ENCODE measurements around the gene ST3GAL3. TPM values are rescaled to one million over a fixed set of nuclear protein-coding genes. Genes with fewer than 3 reads are reported as not detected.

ST3GAL3 gene
- total RNA-seq, 1 experiment from 2014 or later = 26.0 TPM

- POLR2A ChIA-PET = no interaction called here
- TF ChIP-seq SIN3A (IDR thresholded peaks at IDR 0.05; ENCODE audit: borderline replicate concordance, insufficient read depth, low read depth, low read length) = no peak
- no peak for TF ChIP-seq CTCF (IDR thresholded peaks at IDR 0.05)
- no peak for TF ChIP-seq TCF7L2 (IDR thresholded peaks at IDR 0.05; ENCODE audit: low read depth, low read length)
- no peak for TF ChIP-seq POLR2AphosphoS5 (IDR thresholded peaks at IDR 0.05; ENCODE audit: low read depth, low read length)
- no peak for TF ChIP-seq REST (IDR thresholded peaks at IDR 0.05; ENCODE audit: insufficient read depth in 1 of 2, low read depth in 2 of 2, low read length in 1 of 2)
- Histone ChIP-seq H3K4me3 (ENCODE audit: low read depth in 2 of 2, low read length in 2 of 2) (no peak overlapping the region), H3K4me1 (ENCODE audit: control insufficient read depth, insufficient read depth, low read length) (no peaks in the 10 kb centered on the region), H3K27ac (ENCODE audit: low read length) (no peak overlapping the region), H3K9me3 (ENCODE audit: control insufficient read depth, insufficient read depth, low read depth, low read length) (no peaks in the 10 kb centered on the region), H3K36me3 (ENCODE audit: control insufficient read depth, insufficient read depth, low read length) (no peaks in the 10 kb centered on the region), H3K27me3 (ENCODE audit: control insufficient read depth, insufficient read depth, low read length) (no peaks in the 10 kb centered on the region)
- in situ Hi-C loops (cut with HindIII; ENCODE audit: low pct_unique_long_range_greater_than_20kb, low sequenced_read_pairs) (no loop called here), intact Hi-C loops (cut with micrococcal nuclease; ENCODE audit: unreplicated experiment) (no loop called here)
- DNase-seq (ENCODE audit: low read depth, low spot score) (no peak), ATAC-seq (no peak)
- no TSS peak for BruUV-seq (replicated peaks)
- CTCF ChIA-PET = no interaction called here
Measured at GRCh38 chr1:43800771-43801170, 93.4 kb downstream of the ST3GAL3 start.

- BruUV-seq (replicated peaks) = no TSS peak
- in situ Hi-C loops (cut with HindIII; ENCODE audit: low pct_unique_long_range_greater_than_20kb, low sequenced_read_pairs) = no loop called here
- POLR2A ChIA-PET = no interaction called here
Measured at GRCh38 chr1:43801203-43801602, 93.9 kb downstream of the ST3GAL3 start.

More at GRCh38 chr1:43801203-43801602, 93.9 kb downstream of the ST3GAL3 start:
- intact Hi-C loops (cut with micrococcal nuclease; ENCODE audit: unreplicated experiment) = no loop called here
- no peak for TF ChIP-seq CTCF (IDR thresholded peaks at IDR 0.05)
- no peak for TF ChIP-seq POLR2AphosphoS5 (IDR thresholded peaks at IDR 0.05; ENCODE audit: low read depth, low read length)
- TF ChIP-seq TCF7L2 (IDR thresholded peaks at IDR 0.05; ENCODE audit: low read depth, low read length) = no peak
- no peak for TF ChIP-seq REST (IDR thresholded peaks at IDR 0.05; ENCODE audit: insufficient read depth in 1 of 2, low read depth in 2 of 2, low read length in 1 of 2)
- no peak for TF ChIP-seq SIN3A (IDR thresholded peaks at IDR 0.05; ENCODE audit: borderline replicate concordance, insufficient read depth, low read depth, low read length)
- Histone ChIP-seq H3K4me1 (ENCODE audit: control insufficient read depth, insufficient read depth, low read length) (no peaks in the 10 kb centered on the region), H3K4me3 (ENCODE audit: low read depth in 2 of 2, low read length in 2 of 2) (no peak overlapping the region), H3K9me3 (ENCODE audit: control insufficient read depth, insufficient read depth, low read depth, low read length) (no peaks in the 10 kb centered on the region), H3K27me3 (ENCODE audit: control insufficient read depth, insufficient read depth, low read length) (no peaks in the 10 kb centered on the region), H3K36me3 (ENCODE audit: control insufficient read depth, insufficient read depth, low read length) (no peaks in the 10 kb centered on the region), H3K27ac (ENCODE audit: low read length) (no peak overlapping the region)
- CTCF ChIA-PET = no interaction called here
- ATAC-seq = no peak
- no peak for DNase-seq (ENCODE audit: low read depth, low spot score)
